Gastrocnemius medialis (tissue), 4 donors: ENCODE results near the gene MGAM2. TPM values are rescaled to one million over a fixed set of nuclear protein-coding genes. Genes with fewer than 3 reads are reported as not detected.

ENCODE experiments used
- ATAC-seq, 2 donors: fragments of 150-250 bp; one replicate each; pipeline ENCODE4 v1.9.1; 2016
- DNase-seq, 2 donors: peaks; one replicate each; pipeline ENCODE4 v3.0.0-alpha.2; 2019
- H3K27ac ChIP-seq, 4 donors: fragments of 200-600 bp; sonication (generic); 1 replicate in 1 of 4; 2 replicates in 3 of 4; pipeline ENCODE4 v1.5.1; 2016 to 2018; ENCODE audit warnings: mild to moderate bottlenecking in 2 of 4, moderate library complexity in 1 of 4
- H3K27me3 ChIP-seq, 3 donors: fragments of 200-600 bp; sonication (generic) in 2 of 3; 1 replicate in 1 of 3; 2 replicates in 2 of 3; pipeline versions ENCODE4 v1.5.1 to v1.6.0; 2016 to 2019; ENCODE audit warnings: mild to moderate bottlenecking in 1 of 3, moderate library complexity in 1 of 3
- H3K36me3 ChIP-seq, 2 donors: fragments of 200-600 bp; sonication (generic) in 1 of 2; one replicate each; pipeline ENCODE4 v1.5.1; 2017 to 2018
- H3K4me1 ChIP-seq, 2 donors: fragments of 200-600 bp; sonication (generic) in 1 of 2; one replicate each; pipeline ENCODE4 v1.5.1; 2016 to 2017; ENCODE audit warnings: mild to moderate bottlenecking in 2 of 2
- H3K4me3 ChIP-seq, 4 donors: fragments of 200-600 bp; sonication (generic) in 3 of 4; 1 replicate in 1 of 4; 2 replicates in 3 of 4; pipeline ENCODE4 v1.5.1; 2016 to 2019; ENCODE audit warnings: mild to moderate bottlenecking in 2 of 4
- H3K9me3 ChIP-seq, 3 donors: fragments of 200-600 bp; sonication (generic) in 2 of 3; 1 replicate in 1 of 3; 2 replicates in 2 of 3; pipeline ENCODE4 v1.5.1; 2016 to 2019
- CTCF ChIP-seq, 5 experiments: fragments of 450-650 bp in 3 of 5; fragments of 200-600 bp in 2 of 5; sonication (generic) in 2 of 5; IDR thresholded peaks in 4 of 5; conservative IDR thresholded peaks in 1 of 5; 1 replicate in 4 of 5; 2 replicates in 1 of 5; pipeline ENCODE4 v1.5.1; 2016 to 2019; ENCODE audit warnings: antibody characterized with exemption in 5 of 5, mild to moderate bottlenecking in 3 of 5, moderate library complexity in 3 of 5
- POLR2A ChIP-seq, 2 donors: fragments of 450-650 bp; IDR thresholded peaks; one replicate each; pipeline ENCODE4 v1.6.1; 2017; ENCODE audit warnings: antibody characterized with exemption in 2 of 2, mild to moderate bottlenecking in 2 of 2, moderate library complexity in 2 of 2
- in situ Hi-C, 4 donors: fragments of 200-750 bp; cut with MboI; loops; one replicate each; pipeline versions ENCODE4 v1.15.0 to v1.8.0; 2017; ENCODE audit warnings: low sequenced_read_pairs in 4 of 4
- intact Hi-C: fragments of 100-400 bp; cut with DNase I; formaldehyde crosslinking; loops from one replicate; pipeline ENCODE4 v1.15.1; 2023; ENCODE audit warnings: low total_unique reads
- total RNA-seq, 4 donors: library from RNA; depleted of rRNA; stranded (reverse); fragments of >200 nt; gene quantifications; one replicate each; pipeline versions ENCODE4 v1.1.0 to v1.2.3, GENCODE V29; 2016

Gene MGAM2
- total RNA-seq, 4 donors from 2014 or later, result 0.13 to 0.27 TPM; not detected in 2

GRCh38 chr7:142130267-142130666 lies 18.7 kb downstream of the MGAM2 start:
- no peak overlapping the region for H3K27ac ChIP-seq
- no peaks in the 10 kb centered on the region for H3K36me3 ChIP-seq
- DNase-seq (no peak), ATAC-seq (no peak)
- no peaks in the 10 kb centered on the region for H3K9me3 ChIP-seq
- H3K4me1 ChIP-seq, result no peaks in the 10 kb centered on the region
- no peak overlapping the region for H3K4me3 ChIP-seq
- TF ChIP-seq CTCF (IDR thresholded peaks at IDR 0.05 in 4 of 5, conservative IDR thresholded peaks at IDR 0.05 in 1 of 5) (no peak), POLR2A (IDR thresholded peaks at IDR 0.05) (no peak)
- intact Hi-C loops (no loop called here), in situ Hi-C loops (no loop called here)
- H3K27me3 ChIP-seq, result no peaks in the 10 kb centered on the region

- in situ Hi-C loops, result no loop called here
- no peak overlapping the region for H3K27ac ChIP-seq
- DNase-seq, result no peak
- H3K9me3 ChIP-seq, result no peaks in the 10 kb centered on the region
- TF ChIP-seq CTCF (IDR thresholded peaks at IDR 0.05 in 4 of 5, conservative IDR thresholded peaks at IDR 0.05 in 1 of 5), result no peak
- no peaks in the 10 kb centered on the region for H3K4me1 ChIP-seq
- no peaks in the 10 kb centered on the region for H3K36me3 ChIP-seq
- intact Hi-C loops, result no loop called here
- ATAC-seq, result no peak
- no peaks in the 10 kb centered on the region for H3K27me3 ChIP-seq
- H3K4me3 ChIP-seq, result no peak overlapping the region
Observed at GRCh38 chr7:142131439-142132185, 20.1 kb downstream of the MGAM2 start.

GRCh38 chr7:142133731-142134148 lies 22.2 kb downstream of the MGAM2 start:
- DNase-seq (no peak), ATAC-seq (no peak)
- Histone ChIP-seq H3K27me3 (no peaks in the 10 kb centered on the region), H3K36me3 (no peaks in the 10 kb centered on the region), H3K9me3 (no peaks in the 10 kb centered on the region), H3K4me3 (no peak overlapping the region), H3K27ac (no peak overlapping the region), H3K4me1 (no peaks in the 10 kb centered on the region)
- intact Hi-C loops (no loop called here), in situ Hi-C loops (no loop called here)
- no peak for TF ChIP-seq CTCF (IDR thresholded peaks at IDR 0.05 in 4 of 5, conservative IDR thresholded peaks at IDR 0.05 in 1 of 5)
- no peak for TF ChIP-seq POLR2A (IDR thresholded peaks at IDR 0.05)

GRCh38 chr7:142134909-142135308 lies 23.4 kb downstream of the MGAM2 start:
- Histone ChIP-seq H3K4me3 (no peak overlapping the region), H3K36me3 (no peaks in the 10 kb centered on the region), H3K4me1 (no peaks in the 10 kb centered on the region), H3K9me3 (no peaks in the 10 kb centered on the region), H3K27ac (no peak overlapping the region), H3K27me3 (no peaks in the 10 kb centered on the region)
- DNase-seq (no peak), ATAC-seq (no peak)
- no peak for TF ChIP-seq POLR2A (IDR thresholded peaks at IDR 0.05)
- TF ChIP-seq CTCF (IDR thresholded peaks at IDR 0.05 in 4 of 5, conservative IDR thresholded peaks at IDR 0.05 in 1 of 5), result no peak
- in situ Hi-C loops, result no loop called here
- intact Hi-C loops, result no loop called here

- no peaks in the 10 kb centered on the region for H3K27me3 ChIP-seq
- H3K4me3 ChIP-seq, result no peak overlapping the region
- DNase-seq (no peak), ATAC-seq (no peak)
- H3K27ac ChIP-seq, result no peak overlapping the region
- no peaks in the 10 kb centered on the region for H3K9me3 ChIP-seq
- TF ChIP-seq POLR2A (IDR thresholded peaks at IDR 0.05) (no peak), CTCF (IDR thresholded peaks at IDR 0.05 in 4 of 5, conservative IDR thresholded peaks at IDR 0.05 in 1 of 5) (no peak)
- in situ Hi-C loops, result no loop called here
- no peaks in the 10 kb centered on the region for H3K4me1 ChIP-seq
- no peaks in the 10 kb centered on the region for H3K36me3 ChIP-seq
- intact Hi-C loops, result no loop called here
Observed at GRCh38 chr7:142138996-142139395, 27.5 kb downstream of the MGAM2 start.
